ENCODE data around the gene TICAM1. TPM values are rescaled to one million over a fixed set of nuclear protein-coding genes. Genes with fewer than 3 reads are reported as not detected.
A peak's percentile ranks its signal among the peaks of the same experiment; 100 is the strongest.

TICAM1 gene
- total and polyA plus RNA-seq, 2 donors from 2014 or later: 9.9 to 23.0 TPM

DNA sequence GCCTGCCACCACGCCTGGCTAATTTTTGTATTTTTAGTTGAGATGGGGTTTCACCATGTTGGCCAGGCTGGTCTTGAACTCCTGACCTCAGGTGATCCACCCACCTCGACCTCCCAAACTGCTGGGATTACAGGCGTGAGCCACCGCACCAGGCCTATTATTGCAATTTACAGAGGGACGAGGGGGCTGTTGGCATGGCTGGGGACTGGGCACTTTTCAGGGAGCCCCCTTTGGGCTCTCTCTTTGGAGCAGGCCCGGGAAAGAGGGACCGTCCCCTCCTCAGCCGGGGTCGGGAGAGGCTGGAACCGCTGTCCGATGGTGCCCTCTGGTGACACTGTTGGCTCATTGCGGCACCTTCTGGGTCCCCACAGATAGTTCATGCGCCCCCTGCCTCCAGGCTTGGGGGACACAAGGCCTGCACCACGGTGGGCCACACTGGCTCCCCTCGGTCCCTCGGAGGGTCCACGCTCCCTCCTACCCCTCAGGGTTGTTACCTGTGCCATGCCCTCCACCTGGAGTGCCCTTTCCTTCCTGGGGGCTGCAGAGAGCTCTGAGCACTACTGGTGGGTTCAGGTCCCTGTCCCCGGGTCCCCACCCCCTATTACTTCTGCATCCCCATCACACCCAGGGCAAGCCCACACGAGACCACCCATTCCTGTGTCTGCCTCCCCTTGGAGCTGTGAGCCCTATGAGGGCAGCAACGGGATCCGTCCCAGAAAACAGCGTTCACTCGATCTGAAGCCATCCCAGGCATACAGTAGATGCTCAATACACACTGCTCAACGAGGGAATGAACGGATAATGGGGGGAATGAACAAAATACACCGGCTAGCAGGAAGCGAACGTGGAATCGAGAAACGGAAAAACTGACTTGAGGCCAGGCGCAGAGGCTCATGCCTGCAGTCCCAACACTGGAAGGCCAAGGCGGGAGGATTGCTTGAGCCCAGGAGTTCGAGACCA, 27.5 kb downstream of the TICAM1 start:
- Histone ChIP-seq H3K36me3 (ENCODE audit: control insufficient read depth in 2 of 3, insufficient read depth in 3 of 3, low read length in 3 of 3) (no peaks in the 10 kb centered on the region), H3K27ac (ENCODE audit: low read depth in 2 of 2, low read length in 2 of 2) (no peak overlapping the region), H3K4me3 (ENCODE audit: low read length in 3 of 3) (no peak overlapping the region), H3K27me3 (ENCODE audit: control insufficient read depth, insufficient read depth, low read length) (no peaks in the 10 kb centered on the region), H3K4me1 (ENCODE audit: control insufficient read depth in 2 of 3, insufficient read depth in 2 of 3, low read depth in 1 of 3, low read length in 3 of 3) (no peaks in the 10 kb centered on the region), H3K9me3 (ENCODE audit: control insufficient read depth in 2 of 3, insufficient read depth in 1 of 3, low read length in 3 of 3) (no peaks in the 10 kb centered on the region), H3K9ac (ENCODE audit: low read length in 3 of 3) (no peak overlapping the region)
- intact Hi-C loops (cut with DNase I): loop anchor here (10.0 kb wide), 1 partner anchor 221 kb away; no protein-coding TSS in a partner anchor
- FAIRE-seq (no peak), DNase-seq (peak; percentile 69 to 80 (median 76))
- TF ChIP-seq, protein P1, sequence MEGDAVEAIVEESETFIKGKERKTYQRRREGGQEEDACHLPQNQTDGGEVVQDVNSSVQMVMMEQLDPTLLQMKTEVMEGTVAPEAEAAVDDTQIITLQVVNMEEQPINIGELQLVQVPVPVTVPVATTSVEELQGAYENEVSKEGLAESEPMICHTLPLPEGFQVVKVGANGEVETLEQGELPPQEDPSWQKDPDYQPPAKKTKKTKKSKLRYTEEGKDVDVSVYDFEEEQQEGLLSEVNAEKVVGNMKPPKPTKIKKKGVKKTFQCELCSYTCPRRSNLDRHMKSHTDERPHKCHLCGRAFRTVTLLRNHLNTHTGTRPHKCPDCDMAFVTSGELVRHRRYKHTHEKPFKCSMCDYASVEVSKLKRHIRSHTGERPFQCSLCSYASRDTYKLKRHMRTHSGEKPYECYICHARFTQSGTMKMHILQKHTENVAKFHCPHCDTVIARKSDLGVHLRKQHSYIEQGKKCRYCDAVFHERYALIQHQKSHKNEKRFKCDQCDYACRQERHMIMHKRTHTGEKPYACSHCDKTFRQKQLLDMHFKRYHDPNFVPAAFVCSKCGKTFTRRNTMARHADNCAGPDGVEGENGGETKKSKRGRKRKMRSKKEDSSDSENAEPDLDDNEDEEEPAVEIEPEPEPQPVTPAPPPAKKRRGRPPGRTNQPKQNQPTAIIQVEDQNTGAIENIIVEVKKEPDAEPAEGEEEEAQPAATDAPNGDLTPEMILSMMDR (IDR thresholded peaks at IDR 0.05; ENCODE audit: borderline replicate concordance, extremely low read depth, insufficient read depth): peak; percentile 61

DNA sequence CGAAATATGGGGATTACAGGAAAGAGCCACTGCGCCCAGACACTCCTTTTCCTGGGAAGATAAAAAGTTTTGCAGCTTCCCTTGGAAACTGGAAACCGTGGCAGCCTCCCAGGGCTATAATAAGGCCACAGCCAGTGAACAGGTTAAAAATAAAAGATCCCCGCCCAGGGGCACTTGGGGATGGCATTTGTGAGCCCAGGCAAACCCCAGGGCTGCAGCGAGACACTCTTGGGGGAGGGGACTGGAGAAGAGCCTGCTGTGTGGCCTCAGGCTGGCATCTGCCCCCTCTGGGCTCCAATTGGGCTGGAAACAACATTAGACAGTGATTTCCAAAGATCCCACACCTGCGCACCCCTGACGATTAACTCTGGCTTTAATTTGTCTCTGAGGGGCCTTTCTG, 28.8 kb downstream of the TICAM1 start:
- no peak overlapping the region for H3K27ac ChIP-seq (ENCODE audit: low read depth in 2 of 2, low read length in 2 of 2)
- H3K9me3 ChIP-seq (ENCODE audit: control insufficient read depth in 2 of 3, insufficient read depth in 1 of 3, low read length in 3 of 3): no peaks in the 10 kb centered on the region
- no peaks in the 10 kb centered on the region for H3K4me1 ChIP-seq (ENCODE audit: control insufficient read depth in 2 of 3, insufficient read depth in 2 of 3, low read depth in 1 of 3, low read length in 3 of 3)
- intact Hi-C loops (cut with DNase I): loop anchor here (10.0 kb wide), 1 partner anchor 222 kb away; no protein-coding TSS in a partner anchor
- H3K27me3 ChIP-seq (ENCODE audit: control insufficient read depth, insufficient read depth, low read length): no peaks in the 10 kb centered on the region
- DNase-seq: no peak
- H3K36me3 ChIP-seq (ENCODE audit: control insufficient read depth in 2 of 3, insufficient read depth in 3 of 3, low read length in 3 of 3): peaks cover 0 to 2% (median 0%) of the 10 kb centered on the region in 3 donors
- no peak overlapping the region for H3K9ac ChIP-seq (ENCODE audit: low read length in 3 of 3)
- no peak for FAIRE-seq
- H3K4me3 ChIP-seq (ENCODE audit: low read length in 3 of 3): no peak overlapping the region
- TF ChIP-seq, protein P1 (IDR thresholded peaks at IDR 0.05; ENCODE audit: borderline replicate concordance, extremely low read depth, insufficient read depth): no peak

DNA sequence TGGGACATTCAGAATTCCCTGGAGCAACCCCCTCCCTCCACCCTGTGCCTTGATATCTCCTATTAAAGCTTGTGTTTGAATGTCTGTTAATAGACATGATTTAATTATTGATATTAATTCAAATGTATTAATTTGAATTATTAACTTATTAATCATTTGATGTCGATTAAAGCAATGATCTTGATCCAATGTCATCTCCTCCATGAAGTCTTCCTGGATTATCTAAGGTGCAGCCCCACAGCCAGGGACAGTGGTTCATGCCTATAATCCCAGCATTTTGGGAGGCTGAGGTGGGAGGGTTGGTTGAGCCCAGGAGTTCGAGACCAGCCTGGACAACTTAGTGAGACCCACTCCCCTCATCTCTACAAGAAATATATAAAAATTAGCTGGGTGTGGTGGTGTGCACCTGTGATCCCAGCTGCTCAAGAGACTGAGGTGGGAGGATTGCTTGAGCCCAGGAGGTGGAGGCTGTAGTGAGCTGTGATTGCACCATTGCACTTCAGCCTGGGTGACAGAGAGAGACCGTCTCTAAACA, 30.4 kb downstream of the TICAM1 start:
- Histone ChIP-seq H3K4me1 (ENCODE audit: control insufficient read depth in 2 of 3, insufficient read depth in 2 of 3, low read depth in 1 of 3, low read length in 3 of 3) (no peaks in the 10 kb centered on the region), H3K9me3 (ENCODE audit: control insufficient read depth in 2 of 3, insufficient read depth in 1 of 3, low read length in 3 of 3) (no peaks in the 10 kb centered on the region), H3K9ac (ENCODE audit: low read length in 3 of 3) (no peak overlapping the region), H3K36me3 (ENCODE audit: control insufficient read depth in 2 of 3, insufficient read depth in 3 of 3, low read length in 3 of 3) (peaks cover 0 to 2% (median 0%) of the 10 kb centered on the region in 3 donors), H3K27me3 (ENCODE audit: control insufficient read depth, insufficient read depth, low read length) (no peaks in the 10 kb centered on the region), H3K4me3 (ENCODE audit: low read length in 3 of 3) (no peak overlapping the region), H3K27ac (ENCODE audit: low read depth in 2 of 2, low read length in 2 of 2) (no peak overlapping the region)
- DNase-seq (no peak), FAIRE-seq (no peak)
- intact Hi-C loops (cut with DNase I): loop anchor here (10.0 kb wide), 1 partner anchor 224 kb away; no protein-coding TSS in a partner anchor
- TF ChIP-seq, protein P1 (IDR thresholded peaks at IDR 0.05; ENCODE audit: borderline replicate concordance, extremely low read depth, insufficient read depth): no peak
